ENCODE measurements around the gene NBPF3. TPM values are rescaled to one million over a fixed set of nuclear protein-coding genes. Genes with fewer than 3 reads are reported as not detected.

Gene NBPF3
- total RNA-seq, 2 donors from 2014 or later, result 15.5 to 22.1 TPM

DNA sequence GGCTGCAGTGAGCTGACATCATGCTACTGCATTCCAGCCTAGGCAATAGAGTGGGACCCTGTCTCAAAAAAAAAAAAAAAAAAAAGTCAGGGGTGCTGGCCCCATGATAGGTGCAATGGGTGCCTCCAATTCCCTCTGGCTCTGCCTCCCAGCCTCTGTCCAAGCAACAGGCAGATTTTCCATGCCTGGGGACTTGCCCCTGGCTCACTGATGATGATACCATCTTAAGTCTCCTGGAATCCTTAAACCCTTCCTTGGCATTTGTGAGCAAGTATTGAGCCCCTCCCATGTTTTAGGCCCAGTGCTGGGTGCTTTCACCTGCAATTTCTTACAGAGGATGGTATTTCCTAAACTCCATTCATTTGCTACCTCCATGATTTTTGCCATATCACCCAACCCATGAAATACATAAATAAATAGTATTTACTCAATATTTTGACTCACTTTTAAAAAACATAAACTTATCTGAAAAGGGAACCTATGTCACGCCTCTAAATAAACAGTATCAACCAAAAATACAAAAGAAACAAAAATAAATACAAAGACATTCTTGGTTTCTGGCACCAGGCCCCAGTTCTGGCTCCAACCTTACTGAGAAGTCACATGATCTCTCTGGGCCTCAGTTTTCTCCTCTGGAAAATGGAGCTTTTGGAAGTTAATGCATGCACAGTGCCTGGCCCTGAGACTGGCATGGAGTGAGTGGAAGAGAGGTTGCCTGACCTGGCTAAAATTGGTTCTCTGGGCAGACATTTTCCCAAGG, 67.8 kb downstream of the NBPF3 start:
- WGBS, 2 experiments (ENCODE audit: insufficient coverage in 1 of 2, insufficient read length in 1 of 2), result 86% methylated on average over 1 of the region's 1 CpG; no CpG with 5 or more reads in 1 of the 2 experiments
- Histone ChIP-seq H3K9ac (ENCODE audit: extremely low read depth, low read length, poor library complexity, severe bottlenecking) (no peak overlapping the region), H3K4me1 (ENCODE audit: control insufficient read depth, insufficient read depth, low read length) (peaks cover 7% of the 10 kb centered on the region), H3K4me3 (ENCODE audit: low read length) (no peak overlapping the region), H3K36me3 (ENCODE audit: control insufficient read depth, insufficient read depth, low read length) (no peaks in the 10 kb centered on the region), H3K27ac (ENCODE audit: low read depth, low read length) (no peak overlapping the region), H3K27me3 (ENCODE audit: control insufficient read depth, insufficient read depth, low read length, poor library complexity, severe bottlenecking) (peaks cover 10% of the 10 kb centered on the region), H3K9me3 (ENCODE audit: control insufficient read depth, low read length) (no peaks in the 10 kb centered on the region)
- TF ChIP-seq CTCF (conservative IDR thresholded peaks at IDR 0.05), result no peak
- Mint-ChIP-seq H3K4me1 (peaks cover 13% of the 10 kb centered on the region), H3K27me3 (ENCODE audit: insufficient read depth) (peaks cover 19% of the 10 kb centered on the region), H3K27ac (no peak overlapping the region), H3K36me3 (ENCODE audit: low read depth) (peaks cover 8% of the 10 kb centered on the region), H3K4me3 (no peak overlapping the region), H3K9me3 (peaks cover 3% of the 10 kb centered on the region)
- DNase-seq, result no peak

DNA sequence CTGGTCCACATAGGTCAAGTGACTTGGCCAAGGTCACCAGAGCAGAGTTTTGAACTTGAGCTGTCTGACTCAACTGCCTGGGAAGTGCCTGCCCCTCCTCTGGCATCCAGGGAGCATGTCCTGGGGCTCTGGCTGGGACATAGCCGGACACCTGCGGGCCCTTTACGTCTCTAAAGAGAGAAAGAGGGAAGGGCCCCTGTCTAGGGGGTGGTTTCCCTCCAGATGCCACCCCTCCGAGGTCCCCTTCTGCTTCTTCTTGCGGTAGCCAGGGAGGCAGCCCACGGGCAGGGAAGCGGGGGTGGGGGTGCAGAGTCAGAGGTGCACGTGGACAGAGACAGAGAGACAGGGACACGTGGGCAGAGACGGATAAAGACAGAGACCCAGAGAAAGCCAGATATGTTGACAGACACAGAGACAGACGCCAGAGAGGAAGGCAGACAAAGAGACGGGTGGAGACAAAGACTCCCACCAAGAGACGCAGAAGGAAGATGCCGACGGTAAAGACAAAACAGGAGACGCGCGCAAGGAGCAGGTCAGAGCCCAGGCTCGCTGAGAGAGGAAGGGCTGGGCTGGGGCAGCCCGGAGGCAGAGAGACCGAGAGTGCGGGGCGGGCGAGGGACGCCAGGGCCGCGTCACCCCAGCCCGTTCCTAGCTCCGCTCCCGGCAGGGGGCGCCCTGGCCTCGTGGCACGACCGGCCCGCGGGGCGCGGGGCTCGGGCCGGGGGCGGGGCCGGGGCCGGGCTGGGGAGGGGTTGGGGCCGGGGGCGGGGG, 68.8 kb downstream of the NBPF3 start:
- Mint-ChIP-seq H3K27ac (no peak overlapping the region), H3K4me1 (peaks cover 9% of the 10 kb centered on the region), H3K9me3 (no peaks in the 10 kb centered on the region), H3K36me3 (ENCODE audit: low read depth) (peaks cover 6% of the 10 kb centered on the region), H3K27me3 (ENCODE audit: insufficient read depth) (peaks cover 19% of the 10 kb centered on the region), H3K4me3 (peak overlapping the region; percentile 63)
- H3K9ac ChIP-seq (ENCODE audit: extremely low read depth, low read length, poor library complexity, severe bottlenecking), result no peak overlapping the region
- TF ChIP-seq CTCF (conservative IDR thresholded peaks at IDR 0.05), result peak; percentile 76
- H3K27me3 ChIP-seq (ENCODE audit: control insufficient read depth, insufficient read depth, low read length, poor library complexity, severe bottlenecking), result peaks cover 10% of the 10 kb centered on the region
- WGBS, 2 experiments (ENCODE audit: insufficient coverage in 1 of 2, insufficient read length in 1 of 2), result 13 to 20% methylated on average over 8 to 42 of the region's 45 CpGs
- H3K4me1 ChIP-seq (ENCODE audit: control insufficient read depth, insufficient read depth, low read length), result peaks cover 7% of the 10 kb centered on the region
- peak overlapping the region; percentile 68 for H3K4me3 ChIP-seq (ENCODE audit: low read length)
- peak; percentile 97 for DNase-seq
- no peaks in the 10 kb centered on the region for H3K9me3 ChIP-seq (ENCODE audit: control insufficient read depth, low read length)
- H3K36me3 ChIP-seq (ENCODE audit: control insufficient read depth, insufficient read depth, low read length), result no peaks in the 10 kb centered on the region
- H3K27ac ChIP-seq (ENCODE audit: low read depth, low read length), result peak overlapping the region; percentile 7

GRCh38 chr1:21509351-21510112, 69.6 kb downstream of the NBPF3 start, which contains the start of gene ALPL:
ALPL (plus strand) TSS chr1:21509423; CDS start chr1:21554082, 44,659 bp downstream.
- Histone ChIP-seq H3K27ac (ENCODE audit: low read depth, low read length) (peak within 1 kb of the TSS; percentile 7), H3K27me3 (ENCODE audit: control insufficient read depth, insufficient read depth, low read length, poor library complexity, severe bottlenecking) (peaks cover 10% of the 10 kb centered on the region), H3K9me3 (ENCODE audit: control insufficient read depth, low read length) (no peaks in the 10 kb centered on the region), H3K4me1 (ENCODE audit: control insufficient read depth, insufficient read depth, low read length) (peaks cover 7% of the 10 kb centered on the region), H3K9ac (ENCODE audit: extremely low read depth, low read length, poor library complexity, severe bottlenecking) (peak within 1 kb of the TSS; percentile 55), H3K36me3 (ENCODE audit: control insufficient read depth, insufficient read depth, low read length) (no peaks in the 10 kb centered on the region), H3K4me3 (ENCODE audit: low read length) (peak within 1 kb of the TSS; percentile 80)
- Mint-ChIP-seq H3K27ac (peak within 1 kb of the TSS; percentile 87), H3K4me3 (peak within 1 kb of the TSS; percentile 63), H3K27me3 (ENCODE audit: insufficient read depth) (peaks cover 19% of the 10 kb centered on the region), H3K4me1 (peaks cover 8% of the 10 kb centered on the region), H3K36me3 (ENCODE audit: low read depth) (peaks cover 6% of the 10 kb centered on the region), H3K9me3 (no peaks in the 10 kb centered on the region)
- no peak for TF ChIP-seq CTCF (conservative IDR thresholded peaks at IDR 0.05)
- WGBS, 2 experiments (ENCODE audit: insufficient coverage in 1 of 2, insufficient read length in 1 of 2), result 1% methylated on average over 24 to 67 of the region's 67 CpGs
- peak; percentile 84 for DNase-seq
